ENCODE results near the gene RFX4.

DNA sequence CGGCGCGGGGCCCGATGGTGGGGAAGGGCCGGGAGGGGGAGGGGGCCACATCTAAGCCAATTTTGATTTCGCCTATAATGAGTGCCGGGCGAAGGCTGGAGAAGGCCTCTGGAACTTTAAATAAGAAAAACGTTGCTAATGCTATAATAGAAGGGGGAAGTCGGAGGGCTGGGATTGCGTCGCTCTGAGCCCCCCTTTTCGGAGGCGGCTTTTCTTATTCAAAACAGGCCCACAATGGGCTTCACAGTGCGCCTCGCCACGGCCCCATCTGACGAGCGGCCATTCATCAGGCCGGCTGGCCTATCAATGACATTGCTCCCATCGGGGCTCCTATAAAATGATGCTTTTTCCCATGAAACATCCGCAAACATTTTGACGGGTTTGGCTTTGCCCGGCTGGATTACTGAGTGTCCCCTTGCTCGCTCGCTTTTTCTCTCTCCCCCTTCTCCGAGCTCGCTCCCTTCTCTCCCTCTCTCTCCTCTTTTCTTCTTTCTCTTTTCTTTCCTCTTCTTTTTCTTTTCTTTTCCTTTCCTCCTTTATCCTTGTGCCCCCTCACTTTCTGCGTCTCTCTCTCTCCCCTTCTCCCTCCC is at the start of gene RFX4:
- TF ChIP-seq CTCF (IDR thresholded peaks at IDR 0.05; ENCODE audit: control extremely low read depth in 1 of 3, insufficient read depth in 1 of 3, low read depth in 1 of 3, low read length in 3 of 3) (no peak), POLR2AphosphoS5 (IDR thresholded peaks at IDR 0.05; ENCODE audit: low read depth, low read length) (no peak), SUZ12 (IDR thresholded peaks at IDR 0.05; ENCODE audit: low read length) (no peak), USF2 (IDR thresholded peaks at IDR 0.05; ENCODE audit: low read length) (no peak), GABPA (IDR thresholded peaks at IDR 0.05; ENCODE audit: borderline replicate concordance, insufficient read depth, low read length) (no peak)
